Raji (cell line): ENCODE data around the gene IGSF22.

Source experiments
- POLR2A ChIP-seq: IDR thresholded peaks from 2 replicates; pipeline ENCODE4 v1.6.1; 2011; ENCODE audit warnings: low read depth, low read length, control low read depth; ENCODE audit not compliant: insufficient read depth

The IGSF22 gene

DNA sequence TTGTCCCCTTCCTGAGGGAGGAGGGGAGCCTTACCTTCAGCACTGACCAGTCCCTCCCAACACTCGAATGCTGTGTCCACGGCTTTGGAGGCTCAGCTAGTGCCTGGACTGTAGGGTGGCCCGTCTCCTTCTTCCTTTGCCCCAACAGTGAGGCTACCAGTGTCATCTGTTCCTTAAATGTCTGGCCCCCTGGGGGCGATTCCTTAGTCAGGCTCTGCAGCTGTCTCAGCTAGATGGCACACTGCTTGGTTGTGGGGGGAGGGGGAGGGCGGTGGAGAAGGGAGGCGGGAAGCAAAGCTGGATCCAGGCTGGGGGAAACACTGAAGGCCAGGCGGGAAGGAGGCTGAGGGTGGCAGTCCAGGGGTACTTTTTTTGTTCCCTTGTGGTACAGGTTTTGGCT, at the start of gene IGSF22:
Gene IGSF22 (minus strand): TSS at position 149 of the 400 bp plus-strand sequence. CDS start 1,952 bp downstream, outside the sequence.
- TF ChIP-seq POLR2A = no peak

DNA sequence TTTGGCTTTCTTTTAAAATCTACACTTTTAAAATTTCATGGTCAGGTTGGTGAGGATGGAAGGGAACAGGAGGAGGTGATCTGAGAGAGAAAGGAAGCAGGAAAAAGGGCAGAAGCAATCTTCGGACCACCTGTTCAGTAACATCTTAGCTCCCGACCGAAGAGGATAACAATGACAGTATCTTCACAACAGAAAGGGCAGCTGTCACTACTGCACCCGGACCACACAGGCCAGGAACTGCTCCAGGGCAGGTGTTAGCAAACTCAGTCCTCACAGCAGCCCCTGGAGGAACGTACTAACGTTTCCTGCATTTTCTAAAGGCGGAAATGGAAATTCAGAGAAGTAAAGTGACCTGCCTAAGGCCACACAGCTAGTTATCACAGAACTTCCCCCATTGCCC, 48.8 kb upstream of the IGSF22 start:
- no peak for TF ChIP-seq POLR2A

DNA sequence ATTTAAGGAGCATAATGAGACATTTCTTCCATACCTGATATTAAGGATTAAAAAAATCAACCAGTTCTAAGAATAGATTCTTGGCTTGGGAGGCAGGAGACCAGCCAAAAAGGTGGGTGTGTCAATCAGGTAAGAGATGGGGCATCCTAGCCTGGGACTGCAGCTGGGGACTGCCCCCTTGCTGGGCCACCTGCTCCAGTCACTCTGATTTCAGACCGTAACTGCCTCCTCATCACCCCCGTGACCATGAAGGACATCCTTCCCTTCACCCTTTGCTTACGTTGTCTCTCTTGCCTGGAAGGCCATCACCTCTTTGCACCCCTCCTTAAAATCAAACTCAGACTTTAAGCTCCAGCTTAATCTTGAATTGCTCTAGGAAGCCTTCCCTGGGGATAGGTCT, 47.7 kb upstream of the IGSF22 start:
- no peak for TF ChIP-seq POLR2A

DNA sequence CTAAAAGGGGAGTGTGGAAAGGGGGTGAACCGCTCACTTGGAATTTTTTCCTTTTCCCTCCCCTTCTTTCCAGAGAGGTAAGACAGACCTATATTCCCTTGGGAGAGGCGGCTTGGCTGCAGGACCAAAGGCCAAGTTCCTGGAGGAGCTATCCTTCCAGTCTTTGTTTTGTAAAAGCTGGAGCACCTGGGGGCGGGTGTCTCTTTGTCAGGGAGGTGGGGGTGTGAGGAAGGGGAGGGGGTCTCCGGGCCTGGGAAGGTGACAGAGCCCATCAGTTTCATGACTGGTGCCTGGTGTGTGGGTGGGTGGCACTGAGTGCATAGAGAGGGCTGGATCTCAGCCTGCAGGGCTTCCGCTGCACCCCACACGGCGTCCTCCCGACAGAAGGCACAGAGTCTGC, 47.1 kb upstream of the IGSF22 start:
- no peak for TF ChIP-seq POLR2A

DNA sequence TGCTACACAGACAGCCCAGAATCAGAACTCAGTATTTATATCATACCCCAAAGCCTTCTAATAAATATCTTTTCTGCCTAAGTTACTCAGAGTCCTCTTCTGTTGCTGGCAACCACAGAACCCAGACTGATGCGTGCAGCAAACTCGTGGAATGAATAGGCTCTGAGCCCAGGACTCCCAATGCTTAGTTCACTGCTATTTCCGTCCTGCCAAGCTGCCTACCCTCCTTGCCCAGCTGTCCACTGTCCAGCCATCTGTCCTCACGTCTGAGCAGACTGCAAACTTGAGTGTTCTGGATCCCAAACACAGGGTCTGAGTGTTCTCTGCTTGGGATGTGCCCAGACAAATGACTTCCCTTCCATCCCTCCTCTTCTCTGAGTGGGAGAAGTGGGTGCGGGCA, 46.2 kb upstream of the IGSF22 start:
- no peak for TF ChIP-seq POLR2A

DNA sequence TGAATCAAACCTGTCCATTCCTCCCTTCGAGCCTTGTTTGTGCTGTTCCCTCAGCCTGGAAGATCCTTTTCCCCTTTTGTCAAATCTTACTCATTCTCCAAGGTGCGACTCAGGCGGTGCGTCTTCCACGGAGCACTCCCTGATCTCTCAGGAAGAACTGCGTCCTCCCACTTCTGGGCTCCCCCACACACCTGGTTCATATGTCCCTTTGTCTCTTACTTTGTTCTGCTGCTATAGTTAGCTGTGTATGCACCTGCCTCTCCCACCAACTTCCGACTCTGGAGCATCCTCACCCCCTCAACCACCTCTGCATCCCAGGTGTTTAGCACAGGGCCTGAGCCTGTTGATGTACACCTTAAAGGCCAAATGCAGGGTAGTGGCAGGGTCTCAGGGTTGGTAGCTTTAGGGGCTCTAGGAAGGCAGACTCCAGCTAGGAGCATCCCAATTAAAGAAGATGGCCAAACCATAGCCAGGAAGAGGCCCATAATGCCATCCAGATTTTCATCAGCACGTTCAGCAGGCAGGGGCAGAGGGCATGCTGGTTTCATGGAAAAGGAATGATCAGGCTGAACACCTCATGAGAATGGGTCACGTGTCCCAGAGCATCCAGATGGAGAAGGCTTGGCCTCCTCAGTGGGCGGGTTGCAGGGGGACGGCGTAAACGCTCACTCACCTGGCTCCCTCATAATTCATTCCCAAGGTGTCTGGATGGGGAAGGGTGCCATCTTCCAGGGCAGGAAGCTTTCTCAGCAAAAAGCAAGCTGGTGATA, 45.5 kb upstream of the IGSF22 start:
- TF ChIP-seq POLR2A = no peak

DNA sequence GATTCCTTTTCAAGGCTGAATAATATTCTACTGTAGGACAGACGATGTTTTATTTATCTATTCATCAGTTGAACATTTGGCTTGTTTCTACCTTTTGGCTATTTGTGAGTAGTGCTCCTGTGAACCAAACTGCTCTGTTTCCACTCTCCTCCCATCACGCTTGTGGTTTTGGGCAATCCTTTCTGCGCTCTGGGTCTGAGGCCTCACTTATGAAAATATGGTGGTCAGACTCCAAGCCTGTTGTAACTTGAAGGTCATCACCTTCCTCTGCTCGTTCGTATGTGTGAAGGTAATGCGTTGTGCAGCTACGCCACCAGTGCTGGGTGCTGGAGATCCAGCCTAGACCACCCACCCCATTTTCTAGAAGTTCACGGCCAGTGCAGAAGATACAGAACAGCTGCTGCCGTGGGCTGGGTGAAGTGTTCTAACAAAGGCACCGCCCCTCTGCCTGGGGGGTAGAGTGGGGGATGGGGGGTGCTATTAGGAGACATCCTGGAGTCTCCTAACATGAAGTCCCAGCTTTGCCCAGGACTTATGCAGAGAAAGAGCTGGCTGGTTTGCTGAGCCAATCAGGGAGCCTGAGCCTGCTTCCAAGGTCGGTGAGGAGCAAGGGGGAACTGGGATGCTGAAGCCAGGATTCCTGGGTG, 44.6 kb upstream of the IGSF22 start:
- no peak for TF ChIP-seq POLR2A

DNA sequence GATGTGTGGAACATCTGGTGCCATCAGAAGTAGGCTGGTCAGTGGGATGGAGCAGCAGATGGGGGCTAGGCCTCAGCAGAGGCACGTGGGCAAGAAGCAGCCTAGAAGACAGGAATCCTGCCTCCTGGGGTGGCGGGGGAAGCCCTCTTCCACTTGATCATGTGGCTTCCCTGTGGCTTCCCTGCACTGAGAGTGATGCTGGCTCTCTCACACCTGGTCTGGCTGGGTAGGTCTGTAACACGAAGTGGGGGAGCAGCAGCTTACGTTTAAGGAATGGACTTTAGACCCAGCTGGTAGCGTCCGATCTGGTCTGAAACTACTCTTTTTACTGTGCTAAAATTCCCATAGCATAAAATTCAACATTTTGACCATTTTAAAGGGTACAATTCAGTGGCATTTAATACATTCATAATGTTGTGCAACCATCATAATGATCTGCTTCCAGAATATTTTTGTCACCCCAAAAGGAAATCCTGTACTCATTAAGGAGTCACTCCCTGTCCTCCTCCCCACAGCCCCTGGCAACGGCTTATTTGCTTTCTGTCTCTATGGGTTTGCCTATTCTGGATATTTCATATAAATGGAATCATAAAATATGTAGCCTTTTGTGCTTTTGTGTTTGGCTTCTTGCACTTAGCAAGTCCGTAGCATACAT, 43.9 kb upstream of the IGSF22 start:
- no peak for TF ChIP-seq POLR2A

DNA sequence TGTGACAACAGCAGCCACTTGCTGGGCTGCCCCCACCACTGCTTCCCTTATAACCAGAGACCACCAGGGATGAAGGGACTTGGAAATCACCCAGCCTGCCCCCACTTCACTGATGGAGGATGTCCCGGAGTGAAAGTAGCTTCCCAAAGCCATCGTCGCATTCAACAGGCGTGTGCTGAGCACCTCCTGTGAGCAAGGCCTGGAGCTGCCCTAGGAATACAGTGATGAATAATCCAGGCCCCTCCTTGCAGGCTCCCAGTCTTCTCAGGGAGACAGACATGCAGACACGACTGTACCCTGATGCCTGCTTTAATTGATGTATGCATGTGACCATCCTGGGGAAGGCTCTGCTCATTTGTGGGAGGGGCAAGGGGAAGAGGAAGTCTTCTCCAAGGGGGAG, 43.0 kb upstream of the IGSF22 start:
- TF ChIP-seq POLR2A = no peak

DNA sequence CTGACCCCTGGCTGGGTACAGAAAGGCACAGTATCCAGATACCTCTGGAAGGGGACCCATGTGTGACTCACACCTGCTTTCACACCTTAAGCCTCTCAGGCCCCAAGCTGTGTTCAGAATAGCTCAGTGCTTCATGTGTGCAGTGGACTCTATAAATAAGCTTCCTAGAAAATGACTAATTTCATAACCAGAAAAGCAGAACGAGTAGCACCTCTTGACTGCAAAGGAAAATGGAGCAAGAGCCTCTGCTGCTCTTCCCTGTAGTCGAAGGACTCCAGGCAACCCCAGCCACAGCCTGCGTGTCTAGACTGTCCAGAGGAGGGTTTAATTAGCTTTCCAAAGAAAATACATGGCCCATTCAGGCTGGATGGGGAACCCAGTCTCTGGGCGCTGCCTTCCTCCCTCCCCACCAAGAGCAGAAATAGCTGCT, 42.5 kb upstream of the IGSF22 start:
- no peak for TF ChIP-seq POLR2A

DNA sequence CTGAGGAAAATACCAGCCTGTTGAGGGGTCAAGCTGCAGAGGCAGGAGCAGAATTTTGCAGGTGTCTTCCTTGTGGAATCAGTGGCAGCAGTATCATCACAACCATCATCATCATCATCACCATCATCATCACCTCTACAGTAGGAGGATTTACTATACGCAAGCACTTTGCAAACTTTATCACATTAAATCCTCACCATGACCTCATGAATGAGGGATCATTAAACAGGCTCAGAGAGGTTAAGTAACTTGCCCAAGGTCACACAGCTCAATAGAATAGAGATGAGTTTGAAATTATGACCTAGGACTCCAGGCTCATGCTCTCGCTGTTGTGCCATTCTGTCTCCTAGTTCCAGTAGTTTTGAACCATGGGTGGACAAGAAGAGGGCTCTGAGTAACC, 40.0 kb upstream of the IGSF22 start:
- no peak for TF ChIP-seq POLR2A

DNA sequence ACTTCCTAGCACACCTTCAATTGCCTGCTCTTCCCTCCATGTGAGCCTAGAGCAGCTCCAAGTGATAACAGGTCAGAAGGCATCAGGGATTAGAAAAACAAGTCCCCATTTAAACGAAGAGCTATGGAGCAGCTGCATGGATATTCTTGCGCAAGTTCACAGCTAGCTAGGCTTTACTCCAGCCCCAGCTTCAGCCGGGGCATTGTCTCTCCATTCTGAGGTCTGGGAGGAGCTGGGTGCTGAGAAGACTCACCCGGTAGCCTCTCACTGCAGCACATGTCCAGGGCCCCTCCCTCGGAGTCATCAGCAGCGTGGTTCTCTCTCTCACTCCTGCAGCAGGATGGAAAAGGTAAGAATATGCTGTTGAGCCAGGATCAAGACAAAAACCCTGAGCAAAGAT, 39.6 kb upstream of the IGSF22 start:
- no peak for TF ChIP-seq POLR2A

DNA sequence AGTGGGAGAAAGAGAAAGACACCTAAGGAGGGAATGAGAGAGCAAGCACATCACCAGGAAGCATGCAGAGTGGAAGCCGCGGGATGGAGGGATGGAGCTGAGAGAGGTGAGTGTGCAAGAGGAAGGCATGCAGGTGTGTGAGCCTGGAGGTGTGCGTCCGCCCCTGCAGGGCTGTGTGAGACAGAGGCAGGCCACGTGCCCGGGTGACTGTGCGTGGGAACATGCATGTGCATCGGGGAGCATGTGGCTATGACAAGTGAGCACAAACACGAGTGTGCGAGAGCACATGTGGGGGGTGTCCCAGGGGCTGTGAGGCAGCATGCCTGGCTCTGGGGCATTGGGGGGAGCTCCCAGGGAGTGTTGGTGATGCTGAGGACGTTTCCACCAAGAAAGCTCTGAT, 35.8 kb upstream of the IGSF22 start:
- TF ChIP-seq POLR2A = no peak

DNA sequence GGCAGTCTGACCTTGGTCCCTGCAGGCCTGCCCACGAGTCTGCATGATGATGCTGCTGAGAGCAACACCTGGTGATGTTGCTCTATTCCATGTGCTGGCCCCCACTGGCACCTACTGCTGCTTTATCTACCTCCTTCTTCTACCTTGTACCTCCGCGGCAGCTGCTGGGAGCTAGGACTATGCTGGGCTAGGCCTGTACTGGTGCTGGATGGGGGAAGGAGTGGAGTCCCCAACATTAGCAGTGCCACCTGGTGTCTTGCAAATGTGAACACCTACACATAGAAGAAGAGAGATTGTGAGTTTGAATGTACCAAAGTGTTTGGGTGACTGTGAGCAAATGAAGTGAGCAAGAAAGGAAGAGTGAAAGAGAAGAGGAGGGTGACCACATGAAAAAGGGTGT, 35.2 kb upstream of the IGSF22 start:
- no peak for TF ChIP-seq POLR2A

DNA sequence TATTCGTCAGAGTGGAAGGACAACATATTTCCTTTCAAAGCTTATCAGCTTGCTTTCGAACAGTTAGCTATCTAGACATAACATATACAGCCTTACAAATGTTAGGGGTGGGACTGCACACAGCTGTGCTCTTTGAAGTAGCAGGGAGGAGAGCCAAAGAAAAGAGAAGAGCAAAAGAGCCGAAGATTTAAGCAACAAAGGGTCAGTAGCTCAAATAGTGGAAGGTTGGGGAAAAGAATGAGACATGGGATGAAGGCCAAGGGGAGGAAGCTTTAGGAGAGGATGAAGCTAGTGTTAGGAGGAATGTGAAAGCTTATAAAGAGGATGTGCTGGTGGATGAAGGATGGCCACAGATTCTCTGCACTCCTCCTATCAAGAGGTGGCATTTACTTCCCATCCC, 31.8 kb upstream of the IGSF22 start:
- TF ChIP-seq POLR2A = no peak

DNA sequence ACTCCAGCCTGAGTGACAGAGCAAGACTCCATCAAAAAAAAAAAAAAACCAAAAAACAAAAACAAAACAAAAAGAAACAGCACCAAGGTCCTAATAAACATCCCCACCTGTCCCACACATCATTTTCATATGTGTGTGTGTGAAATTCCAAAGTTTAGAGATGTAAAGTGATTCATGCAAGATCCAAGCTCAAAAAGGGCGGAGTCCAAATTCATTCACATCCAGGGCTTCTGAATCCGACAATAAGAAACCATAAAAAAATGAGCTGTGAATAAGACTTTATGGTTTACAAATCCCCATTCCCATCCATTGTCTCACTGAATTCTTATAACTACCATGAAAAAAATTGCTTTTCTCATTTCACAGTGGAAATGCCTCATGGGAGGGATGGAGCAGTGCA, 30.9 kb upstream of the IGSF22 start:
- TF ChIP-seq POLR2A = no peak
